Ishikawa (cell line): ENCODE results near the gene MDP1.

Experiments
- CEBPB ChIP-seq: IDR thresholded peaks from 2 replicates; pipeline ENCODE4 v1.6.1; 2012
- CREB1 ChIP-seq: IDR thresholded peaks from 2 replicates; pipeline ENCODE4 v1.6.1; 2012; ENCODE audit warnings: low read depth
- EGR1 ChIP-seq: IDR thresholded peaks from 2 replicates; pipeline ENCODE4 v1.6.1; 2012
- EP300 ChIP-seq: IDR thresholded peaks from 2 replicates; pipeline ENCODE4 v1.6.1; 2012; ENCODE audit warnings: borderline replicate concordance
- FOXM1 ChIP-seq: IDR thresholded peaks from 2 replicates; pipeline ENCODE4 v1.6.1; 2012; ENCODE audit warnings: low read depth, borderline replicate concordance
- MAX ChIP-seq: IDR thresholded peaks from 2 replicates; pipeline ENCODE4 v1.6.1; 2012
- NFIC ChIP-seq: IDR thresholded peaks from 2 replicates; pipeline ENCODE4 v1.6.1; 2012
- RAD21 ChIP-seq: IDR thresholded peaks from 2 replicates; pipeline ENCODE4 v1.6.1; 2012; ENCODE audit warnings: low read depth
- REST ChIP-seq: IDR thresholded peaks from 2 replicates; pipeline ENCODE4 v1.6.1; 2012; ENCODE audit warnings: low read depth, mild to moderate bottlenecking
- TAF1 ChIP-seq: IDR thresholded peaks from 2 replicates; pipeline ENCODE4 v1.6.1; 2012; ENCODE audit warnings: low read depth, mild to moderate bottlenecking
- TCF12 ChIP-seq: IDR thresholded peaks from 2 replicates; pipeline ENCODE4 v1.6.1; 2012; ENCODE audit warnings: low read depth
- TEAD4 ChIP-seq: IDR thresholded peaks from 2 replicates; pipeline ENCODE4 v1.6.1; 2012
- USF1 ChIP-seq: IDR thresholded peaks from 2 replicates; pipeline ENCODE4 v1.6.1; 2012
- YY1 ChIP-seq: IDR thresholded peaks from 2 replicates; pipeline ENCODE4 v1.6.1; 2012; ENCODE audit warnings: low read depth
- ZBTB7A ChIP-seq: IDR thresholded peaks from 2 replicates; pipeline ENCODE4 v1.6.1; 2012; ENCODE audit warnings: low read depth

MDP1 gene

GRCh38 chr14:24185026-24185425, 30.8 kb downstream of the MDP1 start:
- TF ChIP-seq RAD21 (no peak), EGR1 (no peak), EP300 (no peak), TCF12 (no peak), MAX (no peak), FOXM1 (no peak), ZBTB7A (no peak), USF1 (no peak), NFIC (no peak)

- no peak for TF ChIP-seq ZBTB7A
- no peak for TF ChIP-seq YY1
- TF ChIP-seq EP300 = no peak
- no peak for TF ChIP-seq REST
- TF ChIP-seq CEBPB = no peak
- TF ChIP-seq EGR1 = no peak
Measured at GRCh38 chr14:24184104-24184970, 31.5 kb downstream of the MDP1 start.

- TF ChIP-seq NFIC = no peak
- no peak for TF ChIP-seq RAD21
- no peak for TF ChIP-seq MAX
- TF ChIP-seq CREB1 = no peak
- TF ChIP-seq REST = no peak
- no peak for TF ChIP-seq CEBPB
- no peak for TF ChIP-seq TAF1
- TF ChIP-seq EP300 = no peak
- TF ChIP-seq TCF12 = no peak
- no peak for TF ChIP-seq YY1
- no peak for TF ChIP-seq TEAD4
Measured at GRCh38 chr14:24183014-24183481, 32.8 kb downstream of the MDP1 start.

- TF ChIP-seq FOXM1 (no peak), MAX (no peak), RAD21 (no peak), USF1 (no peak), REST (no peak)
Measured at GRCh38 chr14:24182110-24182882, 33.6 kb downstream of the MDP1 start.
